Colonic mucosa (tissue), 4 donors: Measurements from ENCODE around the gene CDH4. TPM values are rescaled to one million over a fixed set of nuclear protein-coding genes. Genes with fewer than 3 reads are reported as not detected.

ENCODE experiments used
- DNase-seq: peaks from one replicate; pipeline ENCODE4 v3.0.0-alpha.2; 2020
- H3K27ac ChIP-seq: fragments of 200-600 bp; one replicate; pipeline ENCODE4 v1.8.0; 2021
- H3K27me3 ChIP-seq: fragments of 200-600 bp; one replicate; pipeline ENCODE4 v1.8.0; 2021
- H3K36me3 ChIP-seq: fragments of 200-600 bp; one replicate; pipeline ENCODE4 v1.8.0; 2021
- H3K4me1 ChIP-seq: fragments of 200-600 bp; one replicate; pipeline ENCODE4 v1.8.0; 2021; ENCODE audit warnings: mild to moderate bottlenecking
- H3K4me3 ChIP-seq: fragments of 200-600 bp; one replicate; pipeline ENCODE4 v1.8.0; 2021
- H3K9ac ChIP-seq, 2 donors: one replicate each; pipeline ENCODE4 v1.7.0; 2013; ENCODE audit warnings: control low read depth in 2 of 2, low read depth in 2 of 2, low read length in 2 of 2
- H3K9me3 ChIP-seq: fragments of 200-600 bp; one replicate; pipeline ENCODE4 v1.8.0; 2021
- CTCF ChIP-seq: fragments of 200-600 bp; IDR thresholded peaks from one replicate; pipeline ENCODE4 v1.8.0; 2022; ENCODE audit warnings: antibody characterized with exemption, mild to moderate bottlenecking
- intact Hi-C: fragments of 100-400 bp; cut with DNase I; formaldehyde crosslinking; loops from one replicate; pipeline ENCODE4 v1.14.1; 2022
- total RNA-seq, 2 donors: library from RNA; stranded (reverse); fragmentation: NEBNext Ultra II Directional in 1 of 2; extraction: Animal tissue kit (Norgen Biotek cat#: 25700) in 1 of 2; gene quantifications; one replicate each; pipeline ENCODE4 v1.2.1, GENCODE V29; 2021
- donor health status: healthy.
- donor health status: DM: no; HTN: no; CAD: no.
- donor health status: DM: no; HTN: no; CAD: no.

CDH4 gene
- total RNA-seq, 2 donors from 2014 or later, result 0.08 TPM; not detected in 1

DNA sequence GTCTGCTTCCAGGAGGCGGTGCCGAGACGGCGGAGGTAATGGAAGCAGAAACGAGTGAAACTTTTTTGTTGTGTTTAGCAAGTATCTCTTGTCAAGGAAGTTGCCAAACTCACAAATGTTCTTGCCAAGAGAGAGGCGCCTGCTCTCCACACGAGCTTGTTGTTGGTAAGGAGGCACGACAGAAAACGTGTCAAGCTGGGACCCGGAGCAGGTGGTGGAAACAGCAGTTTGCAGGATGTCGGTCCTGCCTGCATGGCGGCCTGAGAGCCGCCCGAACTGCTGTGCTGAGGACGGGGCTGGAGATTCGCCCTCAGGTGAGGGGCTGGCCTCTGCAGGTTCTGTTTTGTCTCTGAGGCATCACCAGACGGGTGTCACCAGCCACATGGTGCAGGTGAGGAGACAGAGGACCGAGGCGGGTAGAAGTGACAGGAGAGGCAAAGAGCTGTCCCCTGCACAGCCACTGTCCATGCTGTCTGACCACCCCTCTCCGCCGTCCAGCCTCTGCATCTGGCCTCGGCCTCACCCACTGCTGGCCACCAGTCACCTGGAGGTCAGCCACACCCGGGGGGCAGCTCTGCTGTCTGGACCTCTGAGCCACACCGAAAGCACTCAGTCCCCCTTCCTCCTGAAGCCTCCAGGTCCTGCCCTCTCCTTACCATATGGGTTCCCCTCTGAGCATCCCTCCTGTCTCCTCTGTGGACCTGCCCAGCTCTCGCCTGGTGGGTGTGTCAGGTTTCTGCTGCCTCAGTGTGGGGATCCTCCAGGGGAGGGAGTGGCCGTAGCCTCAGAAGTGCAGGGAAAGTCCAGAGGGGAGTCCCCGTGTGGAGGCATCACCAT is 552.1 kb downstream of the CDH4 start:
- Histone ChIP-seq H3K36me3 (no peaks in the 10 kb centered on the region), H3K9ac (no peak overlapping the region), H3K9me3 (no peaks in the 10 kb centered on the region), H3K27me3 (no peaks in the 10 kb centered on the region), H3K4me1 (no peaks in the 10 kb centered on the region), H3K27ac (no peak overlapping the region), H3K4me3 (no peak overlapping the region)
- DNase-seq, result no peak
- intact Hi-C loops, result no loop called here
- no peak for TF ChIP-seq CTCF

- Histone ChIP-seq H3K27ac (no peak overlapping the region), H3K9me3 (no peaks in the 10 kb centered on the region), H3K36me3 (no peaks in the 10 kb centered on the region), H3K4me1 (no peaks in the 10 kb centered on the region), H3K9ac (no peak overlapping the region), H3K27me3 (no peaks in the 10 kb centered on the region), H3K4me3 (no peak overlapping the region)
- intact Hi-C loops, result no loop called here
- no peak for DNase-seq
- no peak for TF ChIP-seq CTCF
Measured at GRCh38 chr20:61804752-61805295, 552.8 kb downstream of the CDH4 start.

- DNase-seq, result no peak
- TF ChIP-seq CTCF, result no peak
- Histone ChIP-seq H3K27ac (no peak overlapping the region), H3K36me3 (no peaks in the 10 kb centered on the region), H3K9me3 (no peaks in the 10 kb centered on the region), H3K27me3 (no peaks in the 10 kb centered on the region), H3K9ac (no peak overlapping the region), H3K4me1 (no peaks in the 10 kb centered on the region), H3K4me3 (no peak overlapping the region)
- intact Hi-C loops, result no loop called here
Measured at GRCh38 chr20:61805365-61805764, 553.3 kb downstream of the CDH4 start.

- Histone ChIP-seq H3K4me1 (no peaks in the 10 kb centered on the region), H3K4me3 (no peak overlapping the region), H3K36me3 (no peaks in the 10 kb centered on the region), H3K27ac (no peak overlapping the region), H3K9ac (no peak overlapping the region), H3K27me3 (no peaks in the 10 kb centered on the region), H3K9me3 (no peaks in the 10 kb centered on the region)
- TF ChIP-seq CTCF, result no peak
- intact Hi-C loops, result no loop called here
- no peak for DNase-seq
Measured at GRCh38 chr20:61805781-61806180, 553.7 kb downstream of the CDH4 start.

GRCh38 chr20:61806314-61806713 is 554.3 kb downstream of the CDH4 start:
- no peak overlapping the region for H3K27ac ChIP-seq
- TF ChIP-seq CTCF, result no peak
- no peaks in the 10 kb centered on the region for H3K9me3 ChIP-seq
- H3K4me3 ChIP-seq, result no peak overlapping the region
- no peaks in the 10 kb centered on the region for H3K4me1 ChIP-seq
- H3K36me3 ChIP-seq, result no peaks in the 10 kb centered on the region
- H3K27me3 ChIP-seq, result no peaks in the 10 kb centered on the region
- no peak for DNase-seq
- H3K9ac ChIP-seq, result no peak overlapping the region
- intact Hi-C loops, result no loop called here
